ENCODE data around the gene CTU2.

CTU2 gene

GRCh38 chr16:88713054-88713453, 6.8 kb downstream of the CTU2 start:
- CTCF ChIA-PET, result interaction anchor here (6.2 kb wide), 1 partner anchor 23 kb away, joined by 38 read pairs; no protein-coding TSS in a partner anchor
- DNase-seq (ENCODE audit: extremely low spot score), result peak; percentile 43
- no peak for TF ChIP-seq CTCF (IDR thresholded peaks at IDR 0.05; ENCODE audit: control extremely low read depth, extremely low read depth, low read depth, missing control alignments)
- POLR2A ChIA-PET, result no interaction called here

GRCh38 chr16:88713568-88714419, 7.5 kb downstream of the CTU2 start:
- DNase-seq (ENCODE audit: extremely low spot score), result no peak
- no peak for TF ChIP-seq CTCF (IDR thresholded peaks at IDR 0.05; ENCODE audit: control extremely low read depth, extremely low read depth, low read depth, missing control alignments)
- ChIA-PET POLR2A (no interaction called here), CTCF (interaction anchor here (6.2 kb wide), 1 partner anchor 22 kb away, joined by 38 read pairs; no protein-coding TSS in a partner anchor)

GRCh38 chr16:88714420-88715302, 8.4 kb downstream of the CTU2 start:
- no peak for DNase-seq (ENCODE audit: extremely low spot score)
- ChIA-PET POLR2A (no interaction called here), CTCF (interaction anchor here (1.1 to 6.2 kb wide), 2 partner anchors 7 to 22 kb away, joined by 3 to 38 read pairs; no protein-coding TSS in a partner anchor)
- TF ChIP-seq CTCF (IDR thresholded peaks at IDR 0.05; ENCODE audit: control extremely low read depth, extremely low read depth, low read depth, missing control alignments), result no peak

DNA sequence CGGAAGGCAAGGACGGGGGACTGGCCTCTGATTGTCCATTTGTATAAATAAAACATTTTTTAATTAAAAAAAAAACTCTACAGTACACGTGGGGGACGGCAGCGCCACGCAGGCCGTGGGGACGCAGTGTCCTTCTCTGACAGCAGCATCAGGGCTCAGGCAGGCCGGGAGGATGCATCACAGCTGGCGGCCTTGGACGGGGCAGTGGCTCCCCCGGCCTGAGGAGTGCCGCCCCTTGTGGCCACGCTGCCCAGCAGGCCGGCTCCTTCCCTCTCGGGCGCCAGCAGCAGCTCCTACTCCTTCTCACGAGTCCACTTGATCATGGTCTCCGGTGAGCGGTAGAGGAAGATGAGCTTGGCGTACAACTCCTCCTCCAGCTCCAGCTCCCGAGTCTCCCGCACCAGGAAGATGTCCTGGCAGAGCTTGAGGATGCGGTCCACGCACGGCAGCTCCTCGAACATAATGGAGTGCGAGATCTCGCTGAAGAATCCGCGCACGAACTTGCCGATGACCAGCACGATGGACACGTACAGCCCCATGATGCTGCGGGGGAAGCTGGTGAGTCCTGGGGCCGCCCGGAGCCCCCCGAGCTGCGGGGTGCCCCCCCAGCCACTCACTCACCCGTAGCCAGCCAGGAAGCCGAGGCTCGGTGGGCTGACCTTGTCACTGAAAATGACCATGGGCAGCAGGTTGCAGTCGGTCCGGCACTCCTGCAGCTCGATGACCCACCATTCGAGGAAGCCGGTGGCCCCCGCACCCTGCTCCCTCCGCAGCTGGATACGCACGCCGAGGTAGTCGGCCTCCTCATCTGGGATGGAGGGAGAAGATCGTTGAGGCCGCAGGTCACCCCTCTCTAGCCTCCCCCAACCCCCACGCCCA, 9.2 kb downstream of the CTU2 start:
- DNase-seq (ENCODE audit: extremely low spot score), result no peak

GRCh38 chr16:88716201-88716600, 9.9 kb downstream of the CTU2 start:
- DNase-seq (ENCODE audit: extremely low spot score), result no peak
- no peak for TF ChIP-seq CTCF (IDR thresholded peaks at IDR 0.05; ENCODE audit: control extremely low read depth, extremely low read depth, low read depth, missing control alignments)
- CTCF ChIA-PET, result interaction anchor here (0.9 to 6.2 kb wide), 3 partner anchors 9 to 65 kb away, joined by 3 to 38 read pairs (median 3); no protein-coding TSS in a partner anchor
- POLR2A ChIA-PET, result no interaction called here

More for the DNA sequence above, 9.2 kb downstream of the CTU2 start:
- POLR2A ChIA-PET, result no interaction called here
- CTCF ChIA-PET, result interaction anchor here (0.9 to 6.2 kb wide), 3 partner anchors 8 to 66 kb away, joined by 3 to 38 read pairs (median 3); no protein-coding TSS in a partner anchor
- TF ChIP-seq CTCF (IDR thresholded peaks at IDR 0.05; ENCODE audit: control extremely low read depth, extremely low read depth, low read depth, missing control alignments), result no peak

Data from GM10248 (cell line).